Ishikawa (cell line): ENCODE data around the gene GTF3C6.

ENCODE experiments used
- CEBPB ChIP-seq: IDR thresholded peaks from 2 replicates; pipeline ENCODE4 v1.6.1; 2012
- CREB1 ChIP-seq: IDR thresholded peaks from 2 replicates; pipeline ENCODE4 v1.6.1; 2012; ENCODE audit warnings: low read depth
- EGR1 ChIP-seq: IDR thresholded peaks from 2 replicates; pipeline ENCODE4 v1.6.1; 2012
- EP300 ChIP-seq: IDR thresholded peaks from 2 replicates; pipeline ENCODE4 v1.6.1; 2012; ENCODE audit warnings: borderline replicate concordance
- FOXM1 ChIP-seq: IDR thresholded peaks from 2 replicates; pipeline ENCODE4 v1.6.1; 2012; ENCODE audit warnings: low read depth, borderline replicate concordance
- NFIC ChIP-seq: IDR thresholded peaks from 2 replicates; pipeline ENCODE4 v1.6.1; 2012
- RAD21 ChIP-seq: IDR thresholded peaks from 2 replicates; pipeline ENCODE4 v1.6.1; 2012; ENCODE audit warnings: low read depth
- TAF1 ChIP-seq: IDR thresholded peaks from 2 replicates; pipeline ENCODE4 v1.6.1; 2012; ENCODE audit warnings: low read depth, mild to moderate bottlenecking
- TCF12 ChIP-seq: IDR thresholded peaks from 2 replicates; pipeline ENCODE4 v1.6.1; 2012; ENCODE audit warnings: low read depth
- TEAD4 ChIP-seq: IDR thresholded peaks from 2 replicates; pipeline ENCODE4 v1.6.1; 2012
- YY1 ChIP-seq: IDR thresholded peaks from 2 replicates; pipeline ENCODE4 v1.6.1; 2012; ENCODE audit warnings: low read depth
- ZBTB7A ChIP-seq: IDR thresholded peaks from 2 replicates; pipeline ENCODE4 v1.6.1; 2012; ENCODE audit warnings: low read depth
- TF ChIP-seq, protein P1 (sequence below): IDR thresholded peaks from 2 replicates; pipeline ENCODE4 v1.6.1; 2012; ENCODE audit warnings: low read depth, mild to moderate bottlenecking
- TF ChIP-seq, protein P2 (sequence below): IDR thresholded peaks from 2 replicates; pipeline ENCODE4 v1.6.1; 2012
- TF ChIP-seq, protein P3 (sequence below): IDR thresholded peaks from 2 replicates; pipeline ENCODE4 v1.6.1; 2012

Gene GTF3C6

DNA sequence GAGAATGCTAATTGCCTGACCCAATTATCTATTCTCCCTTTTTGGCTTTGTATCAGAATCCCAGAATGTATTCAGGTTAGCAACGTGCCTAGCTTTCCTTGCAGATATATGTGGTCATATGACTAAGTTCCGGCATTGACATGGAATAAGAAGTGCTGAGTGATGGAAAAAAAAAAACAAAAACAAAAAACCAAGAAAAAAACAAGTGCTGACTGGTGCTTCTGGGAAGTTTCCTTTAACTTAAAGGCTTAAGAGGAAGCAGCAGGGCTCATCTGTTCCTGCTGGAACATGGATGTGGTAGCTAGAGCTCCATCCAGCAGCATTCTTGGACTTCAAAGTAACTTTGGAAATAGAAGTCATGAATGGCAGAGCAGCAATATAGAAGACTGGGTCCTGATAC, 13.0 kb downstream of the GTF3C6 start:
- TF ChIP-seq EGR1 = no peak
- TF ChIP-seq, protein P1, sequence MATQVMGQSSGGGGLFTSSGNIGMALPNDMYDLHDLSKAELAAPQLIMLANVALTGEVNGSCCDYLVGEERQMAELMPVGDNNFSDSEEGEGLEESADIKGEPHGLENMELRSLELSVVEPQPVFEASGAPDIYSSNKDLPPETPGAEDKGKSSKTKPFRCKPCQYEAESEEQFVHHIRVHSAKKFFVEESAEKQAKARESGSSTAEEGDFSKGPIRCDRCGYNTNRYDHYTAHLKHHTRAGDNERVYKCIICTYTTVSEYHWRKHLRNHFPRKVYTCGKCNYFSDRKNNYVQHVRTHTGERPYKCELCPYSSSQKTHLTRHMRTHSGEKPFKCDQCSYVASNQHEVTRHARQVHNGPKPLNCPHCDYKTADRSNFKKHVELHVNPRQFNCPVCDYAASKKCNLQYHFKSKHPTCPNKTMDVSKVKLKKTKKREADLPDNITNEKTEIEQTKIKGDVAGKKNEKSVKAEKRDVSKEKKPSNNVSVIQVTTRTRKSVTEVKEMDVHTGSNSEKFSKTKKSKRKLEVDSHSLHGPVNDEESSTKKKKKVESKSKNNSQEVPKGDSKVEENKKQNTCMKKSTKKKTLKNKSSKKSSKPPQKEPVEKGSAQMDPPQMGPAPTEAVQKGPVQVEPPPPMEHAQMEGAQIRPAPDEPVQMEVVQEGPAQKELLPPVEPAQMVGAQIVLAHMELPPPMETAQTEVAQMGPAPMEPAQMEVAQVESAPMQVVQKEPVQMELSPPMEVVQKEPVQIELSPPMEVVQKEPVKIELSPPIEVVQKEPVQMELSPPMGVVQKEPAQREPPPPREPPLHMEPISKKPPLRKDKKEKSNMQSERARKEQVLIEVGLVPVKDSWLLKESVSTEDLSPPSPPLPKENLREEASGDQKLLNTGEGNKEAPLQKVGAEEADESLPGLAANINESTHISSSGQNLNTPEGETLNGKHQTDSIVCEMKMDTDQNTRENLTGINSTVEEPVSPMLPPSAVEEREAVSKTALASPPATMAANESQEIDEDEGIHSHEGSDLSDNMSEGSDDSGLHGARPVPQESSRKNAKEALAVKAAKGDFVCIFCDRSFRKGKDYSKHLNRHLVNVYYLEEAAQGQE = no peak
- TF ChIP-seq TCF12 = no peak
- TF ChIP-seq, protein P2, sequence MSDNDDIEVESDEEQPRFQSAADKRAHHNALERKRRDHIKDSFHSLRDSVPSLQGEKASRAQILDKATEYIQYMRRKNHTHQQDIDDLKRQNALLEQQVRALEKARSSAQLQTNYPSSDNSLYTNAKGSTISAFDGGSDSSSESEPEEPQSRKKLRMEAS = no peak
- TF ChIP-seq, protein P3, sequence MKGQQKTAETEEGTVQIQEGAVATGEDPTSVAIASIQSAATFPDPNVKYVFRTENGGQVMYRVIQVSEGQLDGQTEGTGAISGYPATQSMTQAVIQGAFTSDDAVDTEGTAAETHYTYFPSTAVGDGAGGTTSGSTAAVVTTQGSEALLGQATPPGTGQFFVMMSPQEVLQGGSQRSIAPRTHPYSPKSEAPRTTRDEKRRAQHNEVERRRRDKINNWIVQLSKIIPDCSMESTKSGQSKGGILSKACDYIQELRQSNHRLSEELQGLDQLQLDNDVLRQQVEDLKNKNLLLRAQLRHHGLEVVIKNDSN = no peak
- no peak for TF ChIP-seq RAD21
- no peak for TF ChIP-seq NFIC
- TF ChIP-seq FOXM1 = no peak
- no peak for TF ChIP-seq ZBTB7A
- no peak for TF ChIP-seq CREB1
- TF ChIP-seq TAF1 = no peak
- TF ChIP-seq TEAD4 = no peak

DNA sequence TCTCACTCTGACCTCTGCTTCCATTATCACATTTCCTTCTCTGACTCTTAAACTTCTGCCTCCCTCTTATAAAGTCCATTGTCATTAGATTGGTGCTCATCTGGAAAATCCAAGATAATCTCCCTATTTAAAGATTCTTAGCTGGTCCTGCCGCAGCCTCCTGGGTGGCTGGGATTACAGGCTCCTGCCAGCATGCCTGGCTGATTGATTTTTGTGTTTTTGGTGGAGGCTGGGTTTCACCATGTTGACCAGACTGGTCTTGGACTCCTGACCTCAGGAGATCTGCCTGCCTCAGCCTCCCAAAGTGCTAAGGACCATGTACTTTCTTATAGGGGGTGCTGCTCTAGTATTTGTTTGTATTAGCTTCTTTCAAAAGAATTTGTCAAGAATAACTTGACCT, 18.1 kb downstream of the GTF3C6 start:
- no peak for TF ChIP-seq YY1
- TF ChIP-seq TAF1 = no peak
- no peak for TF ChIP-seq EGR1
- TF ChIP-seq, protein P1 = no peak
- no peak for TF ChIP-seq FOXM1
- TF ChIP-seq TEAD4 = no peak
- no peak for TF ChIP-seq EP300
- TF ChIP-seq TCF12 = no peak
- TF ChIP-seq, protein P2 = no peak
- TF ChIP-seq CREB1 = no peak
- TF ChIP-seq RAD21 = no peak
- no peak for TF ChIP-seq CEBPB

DNA sequence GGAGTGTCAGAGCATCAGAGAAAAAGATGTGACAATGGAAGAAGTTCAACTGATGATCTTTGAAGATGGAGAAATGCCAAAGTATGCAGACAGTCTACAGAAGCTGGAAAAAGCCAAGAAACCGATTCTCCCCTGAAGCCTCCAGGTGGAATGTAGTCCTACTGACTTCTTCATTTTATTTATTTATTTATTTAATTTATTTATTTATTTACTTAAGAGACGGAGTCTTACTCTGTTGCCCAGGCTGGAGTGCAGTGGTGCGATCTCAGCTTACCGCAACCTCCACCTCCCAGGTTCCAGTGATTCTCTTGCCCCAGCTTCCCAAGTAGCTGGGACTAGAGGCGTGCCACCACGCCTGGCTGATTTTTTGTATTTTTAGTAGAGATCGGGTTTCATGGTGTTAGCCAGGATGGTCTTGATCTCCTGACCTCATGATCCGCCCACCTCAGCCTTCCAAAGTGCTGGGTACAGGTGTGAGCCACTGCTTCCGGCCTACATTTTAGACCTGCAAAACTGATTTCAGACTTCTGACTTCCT, 21.1 kb downstream of the GTF3C6 start:
- no peak for TF ChIP-seq TAF1
- TF ChIP-seq YY1 = no peak
- no peak for TF ChIP-seq RAD21
- no peak for TF ChIP-seq EGR1

DNA sequence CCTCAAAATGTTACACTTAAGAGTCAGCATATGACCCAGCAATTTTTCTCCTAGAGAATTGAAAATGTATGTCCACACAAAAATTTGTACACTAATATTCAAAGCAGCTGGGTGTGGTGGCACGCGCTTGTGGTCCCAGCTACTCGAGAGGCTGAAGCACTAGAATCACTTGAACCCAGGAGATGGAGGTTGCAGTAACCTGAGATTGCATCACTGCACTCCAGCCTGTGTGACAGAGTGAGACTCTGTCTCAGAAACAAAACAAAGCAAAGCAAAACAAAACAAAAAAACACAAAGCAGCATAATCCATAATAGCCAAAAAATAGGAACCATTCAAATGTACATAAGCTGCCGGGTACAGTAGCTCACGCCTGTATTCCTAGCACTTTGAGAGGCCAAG, 21.7 kb downstream of the GTF3C6 start:
- TF ChIP-seq, protein P2 = no peak
- TF ChIP-seq, protein P1 = no peak

DNA sequence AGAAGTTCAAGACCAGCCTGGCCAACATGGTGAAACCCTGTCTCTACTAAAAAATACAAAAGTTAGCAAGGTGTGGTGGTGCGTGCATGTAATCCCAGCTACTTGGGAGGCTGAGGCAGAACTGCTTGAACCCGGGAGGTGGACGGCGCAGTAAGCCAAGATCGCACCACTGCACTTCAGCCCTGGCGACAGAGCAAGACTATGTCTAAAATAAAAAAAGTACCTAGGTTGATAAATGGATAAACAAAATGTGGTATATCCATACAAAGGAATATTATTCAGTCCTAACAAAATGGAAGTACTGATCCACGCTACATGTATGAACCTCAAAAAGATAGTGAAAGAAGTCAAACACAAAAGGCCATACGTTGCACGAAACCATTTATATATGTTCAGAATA, 22.1 kb downstream of the GTF3C6 start:
- no peak for TF ChIP-seq EP300
- no peak for TF ChIP-seq RAD21
- no peak for TF ChIP-seq TAF1
- TF ChIP-seq, protein P1 = no peak
- no peak for TF ChIP-seq CEBPB
- TF ChIP-seq, protein P3 = no peak
- no peak for TF ChIP-seq NFIC
- TF ChIP-seq ZBTB7A = no peak
- TF ChIP-seq, protein P2 = no peak
- TF ChIP-seq FOXM1 = no peak
- no peak for TF ChIP-seq EGR1
- TF ChIP-seq TEAD4 = no peak
- no peak for TF ChIP-seq YY1
- TF ChIP-seq TCF12 = no peak
